HG03558 (cell line): ENCODE measurements around the gene BATF3.
"Not testable (repeated sequence)": the region's sequence is repeated elsewhere in the genome, so short reads cannot be mapped to it uniquely, and the experiment has no call there.

Source experiments
- ATAC-seq: cut with Tn5 transposase; IDR thresholded peaks from one replicate; pipeline ENCODE4 v1.9.1; 2021; ENCODE audit warnings: moderate number of reproducible peaks; ENCODE audit not compliant: unreplicated experiment; ENCODE audit errors: extremely low read depth

Gene BATF3, protein sequence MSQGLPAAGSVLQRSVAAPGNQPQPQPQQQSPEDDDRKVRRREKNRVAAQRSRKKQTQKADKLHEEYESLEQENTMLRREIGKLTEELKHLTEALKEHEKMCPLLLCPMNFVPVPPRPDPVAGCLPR

DNA sequence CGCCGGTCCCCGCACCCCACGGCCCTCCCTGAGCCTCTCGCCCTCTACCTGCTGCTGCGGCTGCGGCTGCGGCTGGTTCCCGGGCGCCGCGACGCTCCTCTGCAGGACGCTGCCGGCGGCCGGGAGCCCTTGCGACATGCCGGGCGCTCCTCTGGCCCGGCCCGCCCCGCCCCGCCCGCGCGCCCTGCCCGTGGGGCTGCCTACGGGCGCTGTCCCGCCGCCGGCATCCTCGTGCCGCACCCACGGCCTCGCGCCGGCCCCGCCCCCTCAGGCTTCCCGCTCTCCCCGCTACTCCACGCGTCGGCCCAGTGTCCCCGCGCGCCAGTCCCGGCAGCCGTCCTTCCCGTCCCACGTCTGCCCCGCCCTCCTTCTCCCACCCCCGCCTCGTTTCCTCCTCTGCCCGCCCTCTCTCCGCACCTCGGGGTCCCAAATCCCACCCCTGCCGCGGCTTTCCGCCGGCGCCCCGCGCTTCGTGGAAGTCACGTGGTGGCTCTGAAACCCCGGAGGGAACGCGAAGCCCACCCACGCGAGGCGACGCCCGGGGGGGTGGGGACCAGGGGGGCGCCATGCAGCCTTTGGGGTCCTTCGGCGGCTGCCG is at the start of gene BATF3:
BATF3 (minus strand) TSS at position 216 of the 598 bp plus-strand sequence; CDS start at position 138, 78 bp downstream.
- ATAC-seq, result no peak

- ATAC-seq, result no peak
Observed at GRCh38 chr1:212746546-212746945, 46.9 kb upstream of the BATF3 start.

- ATAC-seq, result no peak
Observed at GRCh38 chr1:212745303-212745702, 45.7 kb upstream of the BATF3 start.

DNA sequence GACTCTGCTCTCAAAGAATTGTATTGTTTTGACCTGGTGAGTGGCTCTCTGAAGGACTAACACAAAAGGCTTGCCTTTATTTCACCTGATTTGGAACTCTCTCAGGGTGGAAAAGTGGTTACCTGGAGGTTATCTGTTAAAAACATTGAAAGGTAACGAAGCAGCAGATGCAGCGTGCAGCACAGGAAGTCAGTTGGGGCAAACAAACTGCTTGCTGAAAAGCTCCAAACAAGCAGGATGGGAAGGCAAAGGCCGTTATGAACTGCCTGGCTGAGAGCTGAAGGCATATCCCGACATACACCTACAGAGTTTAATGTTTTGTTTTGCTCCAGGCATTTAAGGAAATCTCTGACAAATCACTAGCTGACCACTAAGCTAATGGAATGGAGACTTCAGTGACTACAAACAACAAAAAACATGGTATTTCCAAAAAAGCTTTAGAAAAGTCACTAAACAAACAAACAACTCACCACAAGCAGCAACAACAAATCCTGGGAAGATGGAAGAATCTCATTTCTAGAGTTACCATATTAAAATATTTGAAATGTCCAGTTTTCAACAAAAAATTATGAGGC is 44.3 kb upstream of the BATF3 start:
- no peak for ATAC-seq

DNA sequence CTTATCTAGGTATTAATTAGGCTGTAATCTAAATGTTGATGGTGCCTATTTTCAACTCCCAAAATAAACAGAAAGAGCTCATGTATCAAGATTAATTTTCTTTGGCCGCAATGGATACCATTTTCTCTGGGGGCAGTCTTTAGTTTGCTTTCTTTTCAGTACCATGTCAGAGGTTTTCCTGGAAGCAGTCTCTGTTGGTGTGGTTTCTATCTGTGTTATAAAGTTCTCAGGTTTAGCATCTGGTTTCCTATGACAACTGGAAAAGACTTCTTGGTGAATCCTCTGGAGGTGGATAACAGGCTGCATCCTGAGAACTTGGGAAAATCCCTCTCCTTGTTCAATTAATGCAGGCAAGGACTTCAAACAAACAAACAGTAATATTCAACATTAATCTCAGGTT is 38.7 kb upstream of the BATF3 start:
- no peak for ATAC-seq

DNA sequence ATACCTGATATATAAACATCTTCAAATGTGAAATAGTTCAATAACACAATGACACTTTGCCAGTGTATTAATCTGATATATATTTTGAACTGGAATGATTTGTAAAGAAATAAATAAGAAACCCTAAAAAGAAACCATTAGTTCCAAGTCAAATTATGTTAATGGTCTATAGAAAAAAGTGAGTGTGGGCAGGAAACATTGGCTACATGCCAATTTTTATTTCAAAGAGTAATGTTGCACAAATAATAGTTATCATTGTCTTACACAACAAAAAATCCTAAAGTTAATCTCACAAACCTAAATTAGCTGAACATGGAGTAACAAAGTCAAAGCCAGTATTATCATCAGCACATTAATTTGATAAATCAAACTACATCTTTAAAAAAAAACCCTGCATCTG is 37.9 kb upstream of the BATF3 start:
- no peak for ATAC-seq

GRCh38 chr1:212733109-212733508 is 33.5 kb upstream of the BATF3 start:
- ATAC-seq, result no peak

- no peak for ATAC-seq
Observed at GRCh38 chr1:212731630-212732029, 32.0 kb upstream of the BATF3 start.

GRCh38 chr1:212728606-212729005 is 29.0 kb upstream of the BATF3 start:
- ATAC-seq, result no peak

GRCh38 chr1:212727386-212728181 is 27.9 kb upstream of the BATF3 start:
- no peak for ATAC-seq

DNA sequence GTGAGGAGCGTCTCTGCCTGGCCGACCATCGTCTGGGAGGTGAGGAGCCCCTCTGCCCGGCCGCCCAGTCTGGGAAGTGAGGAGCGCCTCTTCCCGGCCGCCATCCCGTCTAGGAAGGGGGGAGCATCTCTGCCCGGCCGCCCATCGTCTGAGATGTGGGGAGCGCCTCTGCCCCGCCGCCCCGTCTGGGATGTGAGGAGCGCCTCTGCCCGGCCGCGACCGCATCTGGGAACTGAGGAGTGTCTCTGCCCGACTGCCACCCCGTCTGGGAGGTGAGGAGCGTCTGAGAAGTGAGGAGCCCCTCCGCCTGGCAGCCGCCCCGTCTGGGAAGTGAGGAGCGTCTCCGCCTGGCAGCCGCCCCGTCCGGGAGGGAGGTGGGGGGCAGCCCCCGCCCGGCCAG is 25.0 kb upstream of the BATF3 start:
- ATAC-seq, result not testable (repeated sequence)

DNA sequence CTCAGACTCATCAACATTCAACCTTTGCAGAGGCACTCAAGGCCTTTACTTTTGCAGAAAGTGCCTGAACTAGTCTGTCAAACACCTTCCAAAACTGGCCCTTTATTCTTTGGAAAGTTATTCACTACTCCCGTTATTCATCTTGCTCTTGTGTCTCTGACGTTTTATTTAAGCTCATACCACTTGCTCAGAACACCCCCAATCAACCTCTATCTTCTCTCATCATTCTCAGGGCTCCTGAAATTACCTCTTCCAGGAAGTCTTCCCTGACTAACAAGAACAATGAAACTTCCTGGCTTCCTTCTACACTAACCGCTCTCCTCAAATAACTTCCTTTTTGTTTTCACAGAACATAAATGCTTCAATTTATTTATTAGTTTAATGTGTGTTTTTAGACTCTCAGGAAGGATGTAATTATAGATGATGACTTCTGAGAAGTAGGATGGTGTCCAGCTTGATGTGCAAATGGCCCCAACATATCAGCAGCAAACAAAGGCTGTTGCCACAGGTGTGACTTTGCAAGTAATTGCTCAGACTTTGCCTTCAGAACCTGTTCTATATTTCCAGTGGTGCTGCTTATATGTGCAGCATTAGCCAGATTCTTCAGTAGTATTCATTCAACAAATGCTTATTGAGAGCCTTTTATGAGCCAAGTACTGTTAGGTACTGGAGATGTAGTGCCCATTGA is 22.8 kb upstream of the BATF3 start:
- no peak for ATAC-seq

GRCh38 chr1:212721388-212722247 is 22.0 kb upstream of the BATF3 start:
- ATAC-seq, result no peak

GRCh38 chr1:212719633-212720032 is 20.0 kb upstream of the BATF3 start:
- ATAC-seq, result no peak

GRCh38 chr1:212718499-212718898 is 18.9 kb upstream of the BATF3 start:
- no peak for ATAC-seq

DNA sequence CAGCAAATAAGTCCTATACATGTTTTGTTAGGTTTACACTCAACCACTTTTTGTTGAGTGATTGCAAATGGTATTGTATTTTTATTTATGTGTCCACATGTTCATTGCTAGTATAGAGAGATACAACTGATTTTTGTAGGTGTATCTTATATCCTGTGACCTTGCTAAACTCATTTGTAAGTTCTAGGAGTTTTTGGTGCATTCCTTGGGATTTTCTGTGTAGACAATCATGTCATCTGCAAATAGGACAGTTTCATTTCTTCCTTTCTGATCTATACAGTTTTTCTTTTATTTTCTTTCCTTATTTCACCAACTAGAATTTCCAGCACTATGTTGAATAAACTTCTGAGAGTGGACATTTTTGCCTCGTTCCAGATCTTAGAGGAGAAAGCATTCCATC is 16.5 kb upstream of the BATF3 start:
- ATAC-seq, result no peak

DNA sequence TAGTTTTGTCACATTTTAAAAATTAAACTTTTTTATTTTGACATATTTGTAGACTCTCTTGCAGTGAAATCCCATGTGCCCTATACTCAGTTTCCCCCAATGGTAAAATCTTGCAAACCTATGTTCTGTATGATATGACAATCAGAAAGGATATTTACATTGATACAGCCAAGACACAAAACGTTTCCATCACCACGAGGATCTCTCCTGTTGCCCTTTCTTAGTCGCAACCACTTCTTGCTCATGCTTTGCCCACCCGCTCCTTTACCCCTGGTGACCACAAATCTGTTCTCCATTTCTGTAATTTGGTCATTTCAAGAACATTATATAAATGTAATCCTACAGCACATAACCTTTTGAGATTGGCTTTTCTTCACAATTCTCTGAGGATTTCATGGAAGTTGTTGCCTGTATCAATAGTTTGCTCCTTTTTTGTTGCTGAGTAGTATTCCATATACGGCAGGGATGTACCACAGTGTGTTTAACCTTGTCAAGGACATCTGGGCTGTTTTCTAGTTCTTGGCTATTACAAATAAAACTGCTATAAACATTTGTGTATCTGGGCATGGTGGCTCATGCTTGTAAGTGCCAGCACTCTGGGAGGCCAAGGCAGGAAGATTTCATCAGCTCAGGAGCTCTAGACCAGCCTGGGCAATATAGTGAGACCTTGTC is 14.0 kb upstream of the BATF3 start:
- ATAC-seq, result no peak

DNA sequence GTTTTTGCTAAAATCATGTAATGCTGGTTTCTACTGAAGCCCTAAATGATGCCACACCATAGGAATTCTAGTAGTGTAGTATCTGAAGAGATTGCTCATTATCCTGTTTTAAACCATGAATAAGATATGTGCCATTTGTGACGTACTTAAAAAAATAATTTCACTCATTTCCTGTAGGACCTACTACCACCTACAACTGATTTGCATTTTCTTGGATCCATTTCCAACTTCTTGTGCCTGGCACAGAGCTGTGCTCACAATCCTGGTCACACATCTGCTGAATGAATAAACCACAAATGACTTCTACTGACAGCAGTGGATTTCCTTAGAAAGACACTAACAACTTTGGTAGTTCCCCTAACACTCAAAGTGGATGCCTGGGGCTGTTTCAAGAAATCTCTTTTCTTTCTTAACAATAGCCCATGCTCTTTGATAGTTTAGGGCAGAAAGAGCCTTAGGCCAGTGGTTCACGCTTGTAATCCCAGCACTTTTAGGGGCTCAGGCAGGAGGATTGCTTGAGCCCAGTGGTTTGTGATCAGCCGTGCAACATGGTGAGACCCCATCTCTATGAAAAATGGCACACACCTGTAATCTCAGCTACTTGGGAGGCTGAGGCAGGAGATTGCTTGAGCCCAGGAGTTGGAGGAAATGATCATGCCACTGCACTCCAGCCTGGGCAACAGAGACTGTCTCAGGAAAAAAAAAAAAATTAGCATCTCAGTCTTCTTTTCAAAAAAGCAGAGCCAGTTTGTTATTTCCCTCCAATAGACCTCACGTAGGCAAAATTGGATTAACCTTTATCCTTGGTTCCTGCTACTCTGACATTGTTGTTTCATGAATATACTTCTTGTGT is 13.0 kb upstream of the BATF3 start:
- no peak for ATAC-seq
